Loucy (cell line): ENCODE results near the gene YIPF2.
"Not testable (repeated sequence)": the region's sequence is repeated elsewhere in the genome, so short reads cannot be mapped to it uniquely, and the experiment has no call there.

Source experiments
- H2AFZ ChIP-seq: fragments of 200-600 bp; sonication (generic); 2 replicates; pipeline ENCODE4 v1.6.0; 2016; ENCODE audit warnings: antibody characterized with exemption, mild to moderate bottlenecking, low read length, moderate library complexity
- H3F3A ChIP-seq: fragments of 200-600 bp; 2 replicates; pipeline ENCODE4 v1.6.0; 2016; ENCODE audit warnings: antibody characterized with exemption, low read depth, mild to moderate bottlenecking
- H3K27me3 ChIP-seq: fragments of 200-600 bp; sonication (generic); 2 replicates; pipeline ENCODE4 v1.6.1; 2014; ENCODE audit warnings: low read length, mild to moderate bottlenecking; ENCODE audit not compliant: insufficient read depth, poor library complexity, severe bottlenecking
- H3K36me3 ChIP-seq: fragments of 200-600 bp; sonication (generic); 2 replicates; pipeline ENCODE4 v1.6.1; 2016; ENCODE audit warnings: low read length; ENCODE audit not compliant: insufficient read depth
- H3K4me1 ChIP-seq: fragments of 200-600 bp; sonication (generic); 2 replicates; pipeline ENCODE4 v1.5.1; 2014; ENCODE audit warnings: low read length, mild to moderate bottlenecking; ENCODE audit not compliant: insufficient read depth, poor library complexity, severe bottlenecking
- H3K4me2 ChIP-seq: fragments of 200-600 bp; sonication (generic); 2 replicates; pipeline ENCODE4 v1.6.0; 2014; ENCODE audit warnings: antibody characterized with exemption, low read length, low read depth, mild to moderate bottlenecking; ENCODE audit not compliant: poor library complexity, severe bottlenecking
- H3K4me3 ChIP-seq: fragments of 200-600 bp; sonication (generic); 2 replicates; pipeline ENCODE4 v1.5.1; 2014; ENCODE audit warnings: low read length, mild to moderate bottlenecking, mixed read lengths; ENCODE audit not compliant: poor library complexity, severe bottlenecking
- H3K79me2 ChIP-seq: fragments of 200-600 bp; sonication (generic); 2 replicates; pipeline ENCODE4 v1.6.1; 2014; ENCODE audit warnings: low read length; ENCODE audit not compliant: insufficient read depth
- H3K9ac ChIP-seq: fragments of 200-600 bp; sonication (generic); 2 replicates; pipeline ENCODE4 v1.6.0; 2014; ENCODE audit warnings: mild to moderate bottlenecking, low read depth, low read length, moderate library complexity; ENCODE audit not compliant: poor library complexity, severe bottlenecking
- H3K9me2 ChIP-seq: fragments of 200-600 bp; sonication (generic); replicated peaks from 2 replicates; pipeline ENCODE4 v1.6.1; 2016; ENCODE audit warnings: low read depth, low read length, mixed read lengths
- H3K9me3 ChIP-seq: fragments of 200-600 bp; sonication (generic); 2 replicates; pipeline ENCODE4 v1.6.1; 2014; ENCODE audit warnings: mild to moderate bottlenecking, antibody characterized with exemption, low read length, low read depth; ENCODE audit not compliant: insufficient read depth
- H4K20me1 ChIP-seq: fragments of 200-600 bp; sonication (generic); 2 replicates; pipeline ENCODE4 v1.6.0; 2014; ENCODE audit warnings: antibody characterized with exemption, low read length, mild to moderate bottlenecking; ENCODE audit not compliant: insufficient read depth, poor library complexity, severe bottlenecking
- CTCF ChIP-seq: fragments of 200-600 bp; sonication (generic); conservative IDR thresholded peaks from 2 replicates; pipeline ENCODE4 v1.5.1; 2014; ENCODE audit warnings: mild to moderate bottlenecking, antibody characterized with exemption, low read length
- EZH2phosphoT487 ChIP-seq: fragments of 200-600 bp; IDR thresholded peaks from 2 replicates; pipeline ENCODE4 v1.6.1; 2018; ENCODE audit warnings: antibody characterized with exemption, mild to moderate bottlenecking, moderate library complexity, borderline replicate concordance

Gene YIPF2

DNA sequence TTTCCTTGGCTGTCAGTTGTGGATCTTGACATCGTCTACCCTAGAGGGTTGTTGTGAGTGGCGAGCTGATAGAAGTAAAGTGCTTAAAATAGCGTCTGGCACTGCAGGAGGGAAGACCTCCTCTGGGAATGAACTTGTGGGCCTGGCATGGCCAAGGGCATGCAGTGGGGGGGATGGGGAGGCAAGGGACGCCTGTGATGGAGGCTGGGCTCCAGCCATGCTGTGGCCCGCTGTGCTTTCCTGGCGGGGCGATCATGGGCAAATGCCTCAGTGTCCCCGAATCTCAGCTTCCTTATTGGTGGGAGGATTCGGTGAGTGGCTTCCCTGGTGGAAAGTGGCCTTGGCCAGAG lies 46.4 kb downstream of the YIPF2 start:
- no peaks in the 10 kb centered on the region for H3K4me1 ChIP-seq
- H4K20me1 ChIP-seq, result peaks cover 6% of the 10 kb centered on the region
- H3K4me3 ChIP-seq, result no peak overlapping the region
- H3K79me2 ChIP-seq, result peaks cover 64% of the 10 kb centered on the region
- no peaks in the 10 kb centered on the region for H3K9me3 ChIP-seq
- H3F3A ChIP-seq, result no peaks in the 10 kb centered on the region
- TF ChIP-seq EZH2phosphoT487, result no peak
- no peak for TF ChIP-seq CTCF
- H3K9ac ChIP-seq, result no peak overlapping the region
- no peaks in the 10 kb centered on the region for H3K9me2 ChIP-seq
- no peaks in the 10 kb centered on the region for H3K36me3 ChIP-seq
- no peak overlapping the region for H2AFZ ChIP-seq
- H3K27me3 ChIP-seq, result no peaks in the 10 kb centered on the region
- no peak overlapping the region for H3K4me2 ChIP-seq

- H3K79me2 ChIP-seq, result peaks cover 64% of the 10 kb centered on the region
- peaks cover 2% of the 10 kb centered on the region for H3K4me1 ChIP-seq
- H3K36me3 ChIP-seq, result no peaks in the 10 kb centered on the region
- no peaks in the 10 kb centered on the region for H3F3A ChIP-seq
- no peaks in the 10 kb centered on the region for H3K9me2 ChIP-seq
- H3K4me2 ChIP-seq, result no peak overlapping the region
- no peaks in the 10 kb centered on the region for H3K9me3 ChIP-seq
- H3K4me3 ChIP-seq, result no peak overlapping the region
- peaks cover 6% of the 10 kb centered on the region for H4K20me1 ChIP-seq
- no peak overlapping the region for H3K9ac ChIP-seq
- H2AFZ ChIP-seq, result no peak overlapping the region
- TF ChIP-seq EZH2phosphoT487, result no peak
- TF ChIP-seq CTCF, result no peak
- no peaks in the 10 kb centered on the region for H3K27me3 ChIP-seq
Observed at GRCh38 chr19:10881403-10882107, 46.9 kb downstream of the YIPF2 start.

GRCh38 chr19:10878253-10878652 lies 50.2 kb downstream of the YIPF2 start:
- H3K9ac ChIP-seq, result no peak overlapping the region

GRCh38 chr19:10877608-10878007 lies 50.8 kb downstream of the YIPF2 start:
- H2AFZ ChIP-seq, H3F3A ChIP-seq, H3K4me3 ChIP-seq, H3K36me3 ChIP-seq, H3K9ac ChIP-seq, H3K9me2 ChIP-seq, H3K27me3 ChIP-seq, H3K9me3 ChIP-seq: not testable (repeated sequence)
- peaks cover 12% of the 10 kb centered on the region for H4K20me1 ChIP-seq
- peak overlapping the region; percentile 37 for H3K4me2 ChIP-seq
- peaks cover 84% of the 10 kb centered on the region for H3K79me2 ChIP-seq
- H3K4me1 ChIP-seq, result peaks cover 11% of the 10 kb centered on the region

More at GRCh38 chr19:10878253-10878652, 50.2 kb downstream of the YIPF2 start:
- Histone ChIP-seq H4K20me1 (peaks cover 9% of the 10 kb centered on the region), H3K4me1 (peaks cover 4% of the 10 kb centered on the region), H2AFZ (no peak overlapping the region), H3K36me3 (no peaks in the 10 kb centered on the region), H3K4me2 (peak overlapping the region; percentile 37), H3F3A (no peaks in the 10 kb centered on the region), H3K9me3 (no peaks in the 10 kb centered on the region), H3K4me3 (no peak overlapping the region), H3K9me2 (no peaks in the 10 kb centered on the region), H3K79me2 (peaks cover 82% of the 10 kb centered on the region), H3K27me3 (no peaks in the 10 kb centered on the region)
- TF ChIP-seq EZH2phosphoT487 (no peak), CTCF (no peak)
